Activated naive CD4-positive, alpha-beta T cell treated with anti-CD3 and anti-CD28 coated beads, Interleukin-2, amount 50 U/mL, for 24 hours (primary cell): Measurements from ENCODE around the gene ACTR8.

ENCODE experiments used
- H3K27ac Mint-ChIP-seq: one replicate; pipeline ENCODE4 v1.8.0; 2021; ENCODE audit warnings: mild to moderate bottlenecking, mixed read lengths
- H3K27me3 Mint-ChIP-seq: one replicate; pipeline ENCODE4 v1.8.0; 2021; ENCODE audit warnings: mixed read lengths
- H3K36me3 Mint-ChIP-seq: one replicate; pipeline ENCODE4 v1.8.0; 2021; ENCODE audit warnings: mixed read lengths
- H3K4me1 Mint-ChIP-seq: one replicate; pipeline ENCODE4 v1.8.0; 2021; ENCODE audit warnings: mixed read lengths
- H3K4me3 Mint-ChIP-seq: one replicate; pipeline ENCODE4 v1.8.0; 2021; ENCODE audit warnings: mild to moderate bottlenecking, mixed read lengths
- H3K9me3 Mint-ChIP-seq: one replicate; pipeline ENCODE4 v1.8.0; 2021; ENCODE audit warnings: mixed read lengths

Gene ACTR8

DNA sequence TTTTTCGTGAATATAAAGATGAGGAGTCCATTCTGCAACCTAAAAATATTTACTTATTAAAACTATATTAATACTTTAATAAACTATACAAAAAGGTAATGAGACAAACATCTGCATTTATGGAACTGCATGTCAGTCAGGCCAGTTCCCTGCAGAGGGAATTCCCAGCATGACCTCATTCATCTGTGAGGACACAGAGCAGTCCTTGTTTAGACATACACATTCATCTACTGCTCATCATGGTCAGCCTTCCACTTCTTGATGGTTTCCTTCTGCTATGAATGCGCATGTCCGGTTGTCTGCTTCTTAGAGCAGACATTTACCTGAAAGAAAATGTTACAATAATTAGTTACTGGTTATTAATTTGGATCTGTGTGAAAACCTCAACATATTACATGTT lies 3.3 kb upstream of the ACTR8 start:
- H3K4me1 Mint-ChIP-seq, result peaks cover 62% of the 10 kb centered on the region
- H3K36me3 Mint-ChIP-seq, result peaks cover 13% of the 10 kb centered on the region
- H3K27me3 Mint-ChIP-seq, result no peaks in the 10 kb centered on the region
- H3K9me3 Mint-ChIP-seq, result no peaks in the 10 kb centered on the region
- no peak overlapping the region for H3K27ac Mint-ChIP-seq
- no peak overlapping the region for H3K4me3 Mint-ChIP-seq

GRCh38 chr3:53884623-53885022 lies 2.7 kb upstream of the ACTR8 start:
- Mint-ChIP-seq H3K4me1 (peaks cover 62% of the 10 kb centered on the region), H3K9me3 (no peaks in the 10 kb centered on the region), H3K36me3 (peaks cover 14% of the 10 kb centered on the region), H3K27me3 (no peaks in the 10 kb centered on the region), H3K4me3 (no peak overlapping the region), H3K27ac (no peak overlapping the region)

DNA sequence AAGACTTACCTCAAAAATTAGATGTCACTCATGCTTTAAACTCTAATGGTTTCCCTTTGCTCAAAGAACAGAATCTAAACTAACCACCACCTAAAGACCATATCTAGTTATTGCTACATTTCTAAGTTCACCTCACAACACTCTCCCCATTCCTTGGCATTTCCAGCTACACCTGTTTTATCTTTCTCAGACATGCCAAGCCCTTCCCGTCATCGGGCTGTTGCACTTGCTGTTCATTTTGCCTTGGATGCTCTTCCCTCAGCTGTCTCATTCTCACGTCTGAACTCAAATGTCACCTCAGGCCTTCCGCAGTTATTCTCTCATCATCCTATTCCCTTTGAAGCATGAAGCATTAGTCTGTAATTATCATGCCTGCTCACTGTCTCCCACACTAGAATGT lies 1.1 kb upstream of the ACTR8 start:
- Mint-ChIP-seq H3K4me1 (peaks cover 53% of the 10 kb centered on the region), H3K9me3 (no peaks in the 10 kb centered on the region), H3K36me3 (peaks cover 13% of the 10 kb centered on the region), H3K27ac (peak overlapping the region; percentile 80), H3K27me3 (no peaks in the 10 kb centered on the region), H3K4me3 (peak overlapping the region; percentile 96)

GRCh38 chr3:53880396-53881345 lies 1.3 kb downstream of the ACTR8 start:
- Mint-ChIP-seq H3K27me3 (no peaks in the 10 kb centered on the region), H3K36me3 (peaks cover 8% of the 10 kb centered on the region), H3K4me3 (peak overlapping the region; percentile 96), H3K4me1 (peaks cover 38% of the 10 kb centered on the region), H3K9me3 (no peaks in the 10 kb centered on the region), H3K27ac (peak overlapping the region; percentile 43)

DNA sequence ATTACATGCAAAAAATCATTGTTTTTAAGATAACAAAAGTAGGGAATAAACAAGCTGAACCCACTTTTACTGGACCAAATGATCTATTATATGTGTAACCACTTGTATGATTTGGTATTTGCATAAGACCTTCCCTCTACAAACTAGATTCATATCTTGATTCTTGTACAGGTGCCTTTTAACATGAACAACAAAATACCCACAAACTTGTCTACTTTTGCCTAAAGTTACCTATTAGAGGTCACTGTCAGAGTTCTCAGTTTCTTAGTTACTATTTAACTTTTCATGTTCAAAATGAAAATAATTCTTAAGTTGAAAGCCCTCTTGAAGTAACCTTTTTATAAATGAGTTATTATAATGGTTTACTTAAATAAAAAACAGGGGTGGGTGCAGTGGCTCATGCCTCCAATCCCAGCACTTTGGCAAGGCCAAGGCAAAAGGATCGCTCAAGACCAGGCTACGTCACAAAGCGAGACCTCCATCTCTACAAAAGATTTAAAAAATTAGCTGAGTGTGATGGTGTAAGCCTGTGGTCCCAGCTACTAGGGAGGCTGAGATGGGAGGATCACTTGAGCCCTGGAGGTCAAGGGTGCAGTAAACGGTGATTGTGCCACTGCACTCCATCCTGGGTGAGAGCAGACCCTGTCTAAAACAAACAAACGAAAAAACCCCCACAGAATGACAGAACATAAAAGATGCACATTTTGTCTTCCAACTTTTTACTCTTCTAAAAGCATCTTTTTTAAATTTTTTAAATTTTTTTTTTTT lies 16.0 kb downstream of the ACTR8 start:
- H3K4me1 Mint-ChIP-seq, result no peaks in the 10 kb centered on the region
- H3K9me3 Mint-ChIP-seq, result no peaks in the 10 kb centered on the region
- H3K36me3 Mint-ChIP-seq, result peaks cover 18% of the 10 kb centered on the region
- H3K27me3 Mint-ChIP-seq, result no peaks in the 10 kb centered on the region
- H3K27ac Mint-ChIP-seq, result no peak overlapping the region
- H3K4me3 Mint-ChIP-seq, result no peak overlapping the region

- peaks cover 18% of the 10 kb centered on the region for H3K36me3 Mint-ChIP-seq
- H3K27ac Mint-ChIP-seq, result no peak overlapping the region
- H3K4me1 Mint-ChIP-seq, result no peaks in the 10 kb centered on the region
- no peaks in the 10 kb centered on the region for H3K27me3 Mint-ChIP-seq
- H3K4me3 Mint-ChIP-seq, result no peak overlapping the region
- no peaks in the 10 kb centered on the region for H3K9me3 Mint-ChIP-seq
Observed at GRCh38 chr3:53863145-53863544, 18.8 kb downstream of the ACTR8 start.

- Mint-ChIP-seq H3K36me3 (peaks cover 16% of the 10 kb centered on the region), H3K4me3 (no peak overlapping the region), H3K27ac (peak overlapping the region; percentile 80), H3K4me1 (no peaks in the 10 kb centered on the region), H3K27me3 (no peaks in the 10 kb centered on the region), H3K9me3 (no peaks in the 10 kb centered on the region)
Observed at GRCh38 chr3:53862241-53862640, 19.7 kb downstream of the ACTR8 start.

GRCh38 chr3:53860196-53860595 lies 21.8 kb downstream of the ACTR8 start:
- Mint-ChIP-seq H3K36me3 (peaks cover 14% of the 10 kb centered on the region), H3K9me3 (no peaks in the 10 kb centered on the region), H3K4me3 (no peak overlapping the region), H3K4me1 (no peaks in the 10 kb centered on the region), H3K27me3 (no peaks in the 10 kb centered on the region), H3K27ac (no peak overlapping the region)

DNA sequence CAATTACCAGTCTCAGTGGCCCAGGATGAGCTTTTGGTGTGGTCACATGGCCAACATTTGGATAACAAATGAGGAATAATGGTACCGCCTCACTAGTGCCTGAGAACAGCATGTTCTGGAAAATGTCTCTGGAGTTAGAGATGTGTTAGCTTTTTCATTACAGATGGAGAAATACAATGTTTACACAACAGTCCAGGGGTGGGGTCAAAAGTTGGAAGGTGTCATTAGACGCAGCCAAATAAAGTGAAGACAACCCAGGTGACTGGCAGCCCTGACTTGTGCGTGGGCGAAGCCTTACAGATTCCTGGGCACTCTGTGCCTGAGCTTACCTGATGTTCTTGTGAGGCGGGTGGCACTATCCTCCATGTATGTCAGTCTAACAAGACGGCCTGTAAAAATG lies 22.8 kb downstream of the ACTR8 start:
- Mint-ChIP-seq H3K27ac (peak overlapping the region; percentile 8), H3K27me3 (no peaks in the 10 kb centered on the region), H3K4me1 (no peaks in the 10 kb centered on the region), H3K36me3 (peaks cover 11% of the 10 kb centered on the region), H3K9me3 (no peaks in the 10 kb centered on the region), H3K4me3 (no peak overlapping the region)

GRCh38 chr3:53858096-53858741 lies 23.7 kb downstream of the ACTR8 start:
- Mint-ChIP-seq H3K9me3 (no peaks in the 10 kb centered on the region), H3K27me3 (no peaks in the 10 kb centered on the region), H3K4me1 (no peaks in the 10 kb centered on the region), H3K4me3 (no peak overlapping the region), H3K27ac (no peak overlapping the region), H3K36me3 (peaks cover 10% of the 10 kb centered on the region)

DNA sequence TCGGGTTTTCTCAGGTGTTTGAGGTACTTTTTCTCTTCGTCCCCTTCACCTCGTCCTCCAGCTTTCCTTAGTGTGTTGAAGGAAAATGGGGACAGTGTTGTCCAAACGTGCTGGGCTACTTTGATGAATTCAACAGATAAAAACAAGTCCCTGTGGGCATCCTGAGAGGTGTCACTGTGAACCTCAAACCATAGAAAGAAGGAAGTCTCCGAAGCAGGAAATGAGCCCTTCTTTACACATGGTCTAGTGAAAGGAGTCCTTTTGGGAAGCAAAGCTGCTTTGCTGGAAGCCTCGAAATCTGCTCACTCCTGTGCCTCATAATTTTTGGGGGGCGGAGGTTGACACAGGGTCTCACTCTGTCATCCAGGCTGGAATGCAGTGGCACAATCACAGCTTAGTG lies 25.0 kb downstream of the ACTR8 start:
- H3K9me3 Mint-ChIP-seq, result no peaks in the 10 kb centered on the region
- peaks cover 7% of the 10 kb centered on the region for H3K36me3 Mint-ChIP-seq
- no peak overlapping the region for H3K27ac Mint-ChIP-seq
- no peak overlapping the region for H3K4me3 Mint-ChIP-seq
- H3K4me1 Mint-ChIP-seq, result no peaks in the 10 kb centered on the region
- no peaks in the 10 kb centered on the region for H3K27me3 Mint-ChIP-seq

- H3K9me3 Mint-ChIP-seq, result no peaks in the 10 kb centered on the region
- H3K27me3 Mint-ChIP-seq, result peaks cover 16% of the 10 kb centered on the region
- H3K27ac Mint-ChIP-seq, result no peak overlapping the region
- no peak overlapping the region for H3K4me3 Mint-ChIP-seq
- no peaks in the 10 kb centered on the region for H3K36me3 Mint-ChIP-seq
- H3K4me1 Mint-ChIP-seq, result peaks cover 5% of the 10 kb centered on the region
Observed at GRCh38 chr3:53850895-53851294, 31.1 kb downstream of the ACTR8 start.

- Mint-ChIP-seq H3K27ac (no peak overlapping the region), H3K27me3 (peaks cover 18% of the 10 kb centered on the region), H3K4me3 (no peak overlapping the region), H3K9me3 (no peaks in the 10 kb centered on the region), H3K36me3 (no peaks in the 10 kb centered on the region), H3K4me1 (peaks cover 5% of the 10 kb centered on the region)
Observed at GRCh38 chr3:53849916-53850315, 32.0 kb downstream of the ACTR8 start.

DNA sequence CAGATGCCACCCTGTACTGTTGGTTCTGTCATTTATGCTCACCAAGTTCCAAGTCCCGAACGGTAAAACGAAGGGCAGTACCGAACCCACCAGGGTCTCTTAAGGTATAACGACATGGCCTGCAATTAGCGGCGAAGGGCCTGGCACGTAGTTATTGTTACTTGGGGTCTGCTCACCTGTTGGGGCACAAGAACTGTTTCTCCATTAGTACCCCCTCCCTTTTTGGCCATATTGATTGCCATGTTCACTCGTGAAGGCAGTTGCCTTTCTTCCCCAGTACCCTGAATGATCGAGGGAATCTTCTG lies 35.1 kb downstream of the ACTR8 start:
- Mint-ChIP-seq H3K27ac (no peak overlapping the region), H3K27me3 (peaks cover 38% of the 10 kb centered on the region), H3K4me1 (peaks cover 5% of the 10 kb centered on the region), H3K9me3 (no peaks in the 10 kb centered on the region), H3K36me3 (no peaks in the 10 kb centered on the region), H3K4me3 (peak overlapping the region; percentile 70)

DNA sequence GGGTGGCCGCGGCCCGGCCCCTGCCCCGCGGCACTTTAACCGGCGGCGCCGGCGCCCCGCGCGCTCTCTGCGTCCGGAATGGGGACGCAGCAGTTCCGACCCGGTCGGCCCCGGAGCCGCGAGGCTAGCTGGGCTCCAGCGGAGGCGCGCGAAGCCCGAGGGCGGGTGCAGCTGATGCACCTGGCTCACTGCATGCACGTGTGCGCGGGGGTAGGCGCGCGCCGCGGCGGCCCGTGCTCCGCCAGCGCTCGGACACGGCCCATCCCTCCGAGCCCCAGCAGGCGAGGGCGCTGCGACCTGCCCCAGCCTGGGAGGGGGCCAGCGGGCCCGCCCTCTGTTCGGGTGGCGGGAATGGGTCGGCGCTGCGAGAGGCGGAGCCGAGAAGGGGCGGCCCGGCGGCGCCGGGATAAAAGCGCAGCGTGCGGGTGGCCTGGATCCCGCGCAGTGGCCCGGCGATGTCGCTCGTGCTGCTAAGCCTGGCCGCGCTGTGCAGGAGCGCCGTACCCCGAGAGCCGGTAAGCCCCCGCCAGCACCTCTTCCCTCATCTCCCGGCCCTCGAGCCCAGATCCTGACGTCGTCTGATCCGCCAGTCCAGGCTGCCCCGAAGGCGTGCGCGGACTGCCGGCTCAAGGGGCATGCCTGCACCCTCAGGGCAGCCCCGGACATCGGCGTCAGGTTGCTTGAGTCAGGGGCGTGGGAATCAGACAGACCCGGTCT lies 35.7 kb downstream of the ACTR8 start, which contains the start of the genes CHDH and IL17RB:
TSS of gene CHDH (minus strand) at position 286 of the 717 bp plus-strand sequence. CDS start 22,411 bp downstream, outside the sequence.
TSS of gene IL17RB (plus strand) at position 435 of the 717 bp plus-strand sequence. CDS start at position 456, 21 bp downstream.
- Mint-ChIP-seq H3K4me3 (peak within 1 kb of the TSS; percentile 70), H3K4me1 (peaks cover 5% of the 10 kb centered on the region), H3K27ac (no peak within 1 kb of the TSS), H3K9me3 (no peaks in the 10 kb centered on the region), H3K36me3 (no peaks in the 10 kb centered on the region), H3K27me3 (peaks cover 37% of the 10 kb centered on the region)
